H1 (cell line): ENCODE results near the gene KIAA0930. TPM values are rescaled to one million over a fixed set of nuclear protein-coding genes. Genes with fewer than 3 reads are reported as not detected.

Experiments used
- CTCF ChIA-PET: fragments of 300-600 bp; sonication (Branson Sonifier 250); formaldehyde crosslinking; loops from one replicate; lab custom pipeline; 2021; ENCODE audit not compliant: partially characterized antibody; lab: Charles Lee
- POLR2A ChIA-PET: fragments of 300-600 bp; sonication (Branson Sonifier 250); formaldehyde crosslinking; loops from one replicate; lab custom pipeline; 2021; ENCODE audit warnings: inconsistent platforms; ENCODE audit not compliant: partially characterized antibody; lab: Charles Lee
- DNase-seq, 2 experiments: peaks; one replicate each; pipeline versions ENCODE4 v3.0.0 to v3.0.0-alpha.2; 2010 to 2022; ENCODE audit warnings: low spot score in 2 of 2, low read depth in 1 of 2, mixed read lengths in 1 of 2
- FAIRE-seq: peaks from 2 replicates; lab custom pipeline; 2011; peaks lifted over from hg19 to GRCh38; lab: Jason Lieb, UNC
- H2AFZ ChIP-seq: 2 replicates; pipeline ENCODE4 v1.8.1; 2012; ENCODE audit warnings: low read length, inconsistent platforms
- H2AK5ac ChIP-seq: 2 replicates; pipeline ENCODE4 v1.6.1; 2013; ENCODE audit warnings: low read depth, low read length
- H2BK120ac ChIP-seq: replicated peaks from 2 replicates; pipeline ENCODE3; 2013; ENCODE audit warnings: low read depth, low read length, inconsistent platforms
- H2BK12ac ChIP-seq: 2 replicates; pipeline ENCODE4 v1.6.1; 2013; ENCODE audit warnings: low read depth, low read length
- H2BK15ac ChIP-seq: 2 replicates; pipeline ENCODE4 v1.6.1; 2013; ENCODE audit warnings: low read length
- H2BK20ac ChIP-seq: 2 replicates; pipeline ENCODE4 v1.6.1; 2013; ENCODE audit warnings: low read length
- H2BK5ac ChIP-seq: 2 replicates; pipeline ENCODE4 v1.6.1; 2013; ENCODE audit warnings: low read depth, low read length
- H3K14ac ChIP-seq: 2 replicates; pipeline ENCODE4 v1.6.1; 2013; ENCODE audit warnings: inconsistent platforms; ENCODE audit not compliant: insufficient read length
- H3K18ac ChIP-seq: 2 replicates; pipeline ENCODE4 v1.6.1; 2013; ENCODE audit warnings: low read length; ENCODE audit errors: extremely low read depth
- H3K23ac ChIP-seq: 2 replicates; pipeline ENCODE4 v1.6.1; 2013; ENCODE audit warnings: inconsistent platforms; ENCODE audit not compliant: insufficient read length
- H3K23me2 ChIP-seq: 2 replicates; pipeline ENCODE4 v1.6.1; 2013; ENCODE audit warnings: low read depth, low read length
- H3K27ac ChIP-seq: 2 replicates; pipeline ENCODE4 v1.6.1; 2011; ENCODE audit warnings: low read depth, low read length, inconsistent platforms
- H3K27me3 ChIP-seq, 4 experiments: replicated peaks in 1 of 4; 1 replicate in 1 of 4; 2 replicates in 3 of 4; pipeline versions ENCODE4 v1.6.1 to v1.8.1; 2011 to 2013; ENCODE audit warnings: low read length in 3 of 4, mild to moderate bottlenecking in 3 of 4, inconsistent platforms in 2 of 4, mixed read lengths in 2 of 4, moderate library complexity in 1 of 4; ENCODE audit not compliant: control insufficient read depth in 3 of 4, insufficient read depth in 3 of 4; ENCODE audit errors: extremely low read depth in 1 of 4
- H3K36me3 ChIP-seq, 4 experiments: 2 replicates each; pipeline versions ENCODE4 v1.6.1 to v1.8.1; 2011 to 2013; ENCODE audit warnings: mild to moderate bottlenecking in 4 of 4, low read length in 3 of 4, moderate library complexity in 2 of 4, control low read depth in 1 of 4, inconsistent platforms in 1 of 4; ENCODE audit not compliant: insufficient read depth in 4 of 4, control insufficient read depth in 2 of 4
- H3K4ac ChIP-seq: replicated peaks from 2 replicates; pipeline ENCODE3; 2013; ENCODE audit warnings: low read length, low read depth, mixed read lengths, inconsistent platforms; ENCODE audit not compliant: insufficient read length
- H3K4me1 ChIP-seq, 4 experiments: replicated peaks in 1 of 4; 1 replicate in 1 of 4; 2 replicates in 3 of 4; pipeline versions ENCODE4 v1.6.1 to v1.8.1; 2011 to 2013; ENCODE audit warnings: low read length in 3 of 4, inconsistent platforms in 2 of 4, mixed read lengths in 1 of 4; ENCODE audit not compliant: insufficient read depth in 4 of 4, control insufficient read depth in 3 of 4
- H3K4me2 ChIP-seq, 2 experiments: 2 replicates each; pipeline versions ENCODE4 v1.6.1 to v1.8.1; 2011 to 2013; ENCODE audit warnings: low read depth in 2 of 2, low read length in 2 of 2, control low read depth in 1 of 2, inconsistent platforms in 1 of 2, mild to moderate bottlenecking in 1 of 2; ENCODE audit not compliant: insufficient read depth in 1 of 2
- H3K4me3 ChIP-seq, 4 experiments: fragments of 200-600, 300-600 bp in 1 of 4; sonication (generic), shearing (Covaris generic), sonication (Bioruptor Twin) in 1 of 4; 2 replicates each; pipeline versions ENCODE4 v1.5.1 to v1.8.1; 2011 to 2016; ENCODE audit warnings: low read length in 4 of 4, low read depth in 3 of 4, control low read depth in 2 of 4, inconsistent platforms in 2 of 4, mild to moderate bottlenecking in 2 of 4, mixed read lengths in 1 of 4, moderate library complexity in 1 of 4; ENCODE audit not compliant: insufficient read depth in 2 of 4; ENCODE audit errors: extremely low read depth in 1 of 4
- H3K56ac ChIP-seq: replicated peaks from 2 replicates; pipeline ENCODE3; 2013; ENCODE audit warnings: low read depth, mild to moderate bottlenecking, mixed read lengths, low read length, inconsistent platforms; ENCODE audit not compliant: insufficient read length
- H3K79me1 ChIP-seq: 2 replicates; pipeline ENCODE4 v1.6.1; 2013; ENCODE audit warnings: low read depth, low read length, control low read depth
- H3K79me2 ChIP-seq, 2 experiments: 2 replicates each; pipeline versions ENCODE4 v1.6.1 to v1.8.1; 2012 to 2013; ENCODE audit warnings: low read length in 2 of 2, mild to moderate bottlenecking in 2 of 2, inconsistent platforms in 1 of 2; ENCODE audit not compliant: insufficient read depth in 2 of 2, control insufficient read depth in 1 of 2
- H3K9ac ChIP-seq, 4 experiments: replicated peaks in 1 of 4; 1 replicate in 1 of 4; 2 replicates in 3 of 4; pipeline versions ENCODE4 v1.6.1 to v1.8.1; 2011 to 2013; ENCODE audit warnings: low read depth in 3 of 4, low read length in 3 of 4, control low read depth in 2 of 4, mild to moderate bottlenecking in 2 of 4, moderate library complexity in 2 of 4, inconsistent platforms in 1 of 4; ENCODE audit errors: extremely low read depth in 1 of 4
- H3K9me3 ChIP-seq, 2 experiments: 2 replicates each; pipeline versions ENCODE4 v1.6.1 to v1.8.1; 2012 to 2013; ENCODE audit warnings: mild to moderate bottlenecking in 2 of 2, moderate library complexity in 2 of 2, control low read depth in 1 of 2, inconsistent platforms in 1 of 2, low read depth in 1 of 2, low read length in 1 of 2, mixed read lengths in 1 of 2; ENCODE audit not compliant: insufficient read depth in 2 of 2
- H4K20me1 ChIP-seq, 2 experiments: replicated peaks in 1 of 2; 2 replicates each; pipeline versions ENCODE3 to v1.8.1; 2011 to 2013; ENCODE audit warnings: inconsistent platforms in 2 of 2, low read length in 2 of 2, mild to moderate bottlenecking in 1 of 2; ENCODE audit not compliant: insufficient read depth in 2 of 2, control insufficient read depth in 1 of 2
- H4K5ac ChIP-seq: 2 replicates; pipeline ENCODE4 v1.6.1; 2013; ENCODE audit warnings: low read length, low read depth, mixed read lengths, inconsistent platforms; ENCODE audit not compliant: insufficient read length
- H4K8ac ChIP-seq: 2 replicates; pipeline ENCODE4 v1.8.0; 2013; ENCODE audit warnings: mild to moderate bottlenecking, moderate library complexity, low read length, inconsistent platforms; ENCODE audit not compliant: insufficient read depth; ENCODE audit errors: extremely low read depth
- H4K91ac ChIP-seq: replicated peaks from 2 replicates; pipeline ENCODE3; 2013; ENCODE audit warnings: low read length, mixed read lengths, inconsistent platforms; ENCODE audit not compliant: insufficient read length
- HDAC6 ChIP-seq: IDR thresholded peaks from one replicate; pipeline ENCODE4 v1.7.1; 2012; ENCODE audit warnings: low read depth, mild to moderate bottlenecking, inconsistent platforms, low read length, moderate library complexity
- WGBS, 2 experiments: shearing (Covaris generic) in 1 of 2; methylation state at CpG; one replicate each; pipeline versions ENCODE4 v1.1.6 to v1.1.7; 2013 to 2015; ENCODE audit warnings: low lambda C conversion rate in 2 of 2, mixed read lengths in 2 of 2, inconsistent platforms in 1 of 2, low coverage in 1 of 2, missing lambda C conversion rate in 1 of 2; ENCODE audit not compliant: insufficient replicate concordance in 2 of 2, insufficient coverage in 1 of 2, insufficient read length in 1 of 2; ENCODE audit errors: extremely low coverage in 1 of 2, missing lambda C conversion rate in 1 of 2; 5-methylcytosine and 5-hydroxymethylcytosine counted together
- polyA plus RNA-seq, 7 experiments: library from polyadenylated mRNA; depleted of rRNA in 3 of 7; stranded (reverse) in 5 of 7; unstranded in 2 of 7; fragments of >200 nt in 5 of 7; fragments of 200-250 nt in 2 of 7; gene quantifications; 1 replicate in 5 of 7; 2 replicates in 1 of 7; 4 replicates in 1 of 7; pipeline versions ENCODE4 v1.2.1 to v1.2.3, GENCODE V29; 2011 to 2013; ENCODE audit warnings: missing spikeins in 2 of 7, mixed read lengths in 2 of 7
- total RNA-seq: library from RNA; stranded (reverse); fragmentation: NEBNext Ultra II Directional; extraction: Animal tissue kit (Norgen Biotek cat#: 25700); gene quantifications from 2 replicates; pipeline ENCODE4 v1.2.1, GENCODE V29; 2021

The KIAA0930 gene
- total and polyA plus RNA-seq, 2 of the 8 experiments (the other 6 are each of a cell fraction or from before 2014, with no cell fraction given) = 61.9 to 66.1 TPM

GRCh38 chr22:45196308-45196707, 44.4 kb downstream of the KIAA0930 start:
- Histone ChIP-seq H3K4me1 (peaks cover 3 to 24% (median 8%) of the 10 kb centered on the region in 4 experiments; a peak in 5 of 7 replicates), H3K56ac (no peak overlapping the region), H3K23ac (no peak overlapping the region), H3K4ac (no peak overlapping the region), H4K5ac (no peak overlapping the region), H2AFZ (no peak overlapping the region), H2BK5ac (no peak overlapping the region), H3K79me2 (no peaks in the 10 kb centered on the region), H3K36me3 (peaks cover 0 to 3% (median 3%) of the 10 kb centered on the region in 4 experiments; a peak in 3 of 8 replicates), H3K4me2 (no peak overlapping the region), H3K9me3 (no peaks in the 10 kb centered on the region), H4K20me1 (peaks cover 3 to 4% of the 10 kb centered on the region in 2 experiments), H4K91ac (no peak overlapping the region), H2BK15ac (no peak overlapping the region), H3K18ac (no peak overlapping the region), H2BK20ac (no peak overlapping the region), H3K27me3 (no peaks in the 10 kb centered on the region), H4K8ac (no peak overlapping the region), H2AK5ac (no peak overlapping the region), H3K23me2 (no peaks in the 10 kb centered on the region), H2BK12ac (no peak overlapping the region), H3K14ac (no peak overlapping the region), H3K9ac (no peak overlapping the region), H2BK120ac (no peak overlapping the region), H3K27ac (no peak overlapping the region), H3K79me1 (no peaks in the 10 kb centered on the region), H3K4me3 (no peak overlapping the region)
- no peak for FAIRE-seq
- 95% methylated on average over 16 of the region's 16 CpGs; no CpG with 5 or more reads in 1 of the 2 experiments for WGBS, 2 experiments
- no peak for DNase-seq
- no peak for TF ChIP-seq HDAC6
- POLR2A ChIA-PET = interaction anchor here (0.7 kb wide), 1 partner anchor 10 kb away, joined by 3 read pairs; no protein-coding TSS in a partner anchor
- CTCF ChIA-PET = interaction anchor here (1.8 to 3.5 kb wide), 2 partner anchors 10 to 13 kb away, joined by 6 to 21 read pairs; no protein-coding TSS in a partner anchor
